ENCODE measurements around the gene TSN. TPM values are rescaled to one million over a fixed set of nuclear protein-coding genes. Genes with fewer than 3 reads are reported as not detected.
"Not testable (repeated sequence)": the region's sequence is repeated elsewhere in the genome, so short reads cannot be mapped to it uniquely, and the experiment has no call there.

TSN gene
- polyA plus RNA-seq, 1 donor from 2014 or later = 65.8 TPM

- Mint-ChIP-seq H3K36me3 (no peaks in the 10 kb centered on the region), H3K27me3 (peaks cover 4% of the 10 kb centered on the region), H3K9me3 (peaks cover 5 to 16% (median 13%) of the 10 kb centered on the region in 3 donors), H3K4me1 (peaks cover 4 to 5% (median 5%) of the 10 kb centered on the region in 3 donors), H3K4me3 (no peak overlapping the region), H3K27ac (no peak overlapping the region)
Measured at GRCh38 chr2:121804340-121804739, 48.9 kb downstream of the TSN start.

- Mint-ChIP-seq H3K36me3 (no peaks in the 10 kb centered on the region), H3K4me1 (peaks cover 4 to 5% (median 5%) of the 10 kb centered on the region in 3 donors), H3K4me3 (no peak overlapping the region), H3K27ac (no peak overlapping the region), H3K27me3 (peaks cover 4% of the 10 kb centered on the region), H3K9me3 (peaks cover 3 to 15% (median 13%) of the 10 kb centered on the region in 3 donors)
Measured at GRCh38 chr2:121804997-121805765, 49.7 kb downstream of the TSN start.

GRCh38 chr2:121805766-121806143 is 50.3 kb downstream of the TSN start:
- H3K9me3 Mint-ChIP-seq = peaks cover 3 to 13% (median 12%) of the 10 kb centered on the region in 3 donors
- peak overlapping the region in 1 of 3 donors; percentile 28 for H3K27ac Mint-ChIP-seq
- H3K27me3 Mint-ChIP-seq = peaks cover 4% of the 10 kb centered on the region
- H3K4me3 Mint-ChIP-seq = no peak overlapping the region
- peaks cover 5% of the 10 kb centered on the region in 3 donors for H3K4me1 Mint-ChIP-seq
- H3K36me3 Mint-ChIP-seq = no peaks in the 10 kb centered on the region

- H3K27ac Mint-ChIP-seq, H3K36me3 Mint-ChIP-seq, H3K4me3 Mint-ChIP-seq, H3K27me3 Mint-ChIP-seq, H3K9me3 Mint-ChIP-seq, H3K4me1 Mint-ChIP-seq: not testable (repeated sequence)
Measured at GRCh38 chr2:121807771-121808170, 52.3 kb downstream of the TSN start.

- Mint-ChIP-seq H3K4me1 (peaks cover 0 to 4% (median 3%) of the 10 kb centered on the region in 3 donors), H3K27ac (no peak overlapping the region), H3K27me3 (peaks cover 2% of the 10 kb centered on the region), H3K36me3 (no peaks in the 10 kb centered on the region), H3K9me3 (peaks cover 0 to 4% (median 0%) of the 10 kb centered on the region in 3 donors), H3K4me3 (no peak overlapping the region)
Measured at GRCh38 chr2:121809607-121810006, 54.2 kb downstream of the TSN start.

- Mint-ChIP-seq H3K4me3 (peak overlapping the region in 1 of 4 donors; percentile 4), H3K9me3 (peaks cover 0 to 2% (median 0%) of the 10 kb centered on the region in 3 donors), H3K4me1 (peaks cover 0 to 3% (median 2%) of the 10 kb centered on the region in 3 donors), H3K27me3 (no peaks in the 10 kb centered on the region), H3K27ac (no peak overlapping the region), H3K36me3 (no peaks in the 10 kb centered on the region)
Measured at GRCh38 chr2:121810959-121811853, 55.8 kb downstream of the TSN start.

- H3K27me3 Mint-ChIP-seq, H3K9me3 Mint-ChIP-seq, H3K4me1 Mint-ChIP-seq, H3K27ac Mint-ChIP-seq, H3K4me3 Mint-ChIP-seq, H3K36me3 Mint-ChIP-seq: not testable (repeated sequence)
Measured at GRCh38 chr2:121813083-121813482, 57.6 kb downstream of the TSN start.

GRCh38 chr2:121815216-121815615 is 59.8 kb downstream of the TSN start:
- H3K36me3 Mint-ChIP-seq = no peaks in the 10 kb centered on the region
- H3K27me3 Mint-ChIP-seq = peaks cover 6% of the 10 kb centered on the region
- peaks cover 0 to 10% (median 3%) of the 10 kb centered on the region in 3 donors for H3K4me1 Mint-ChIP-seq
- H3K4me3 Mint-ChIP-seq = peak overlapping the region in 1 of 4 donors; percentile 17
- no peak overlapping the region for H3K27ac Mint-ChIP-seq
- H3K9me3 Mint-ChIP-seq = no peaks in the 10 kb centered on the region

- Mint-ChIP-seq H3K4me3 (no peak overlapping the region), H3K27me3 (peaks cover 9% of the 10 kb centered on the region), H3K27ac (no peak overlapping the region), H3K36me3 (no peaks in the 10 kb centered on the region), H3K4me1 (peaks cover 0 to 8% (median 0%) of the 10 kb centered on the region in 3 donors), H3K9me3 (no peaks in the 10 kb centered on the region)
Measured at GRCh38 chr2:121816797-121817196, 61.3 kb downstream of the TSN start.

GRCh38 chr2:121817304-121817703 is 61.9 kb downstream of the TSN start:
- not testable (repeated sequence) for H3K4me3 Mint-ChIP-seq, H3K27ac Mint-ChIP-seq

More at GRCh38 chr2:121817304-121817703, 61.9 kb downstream of the TSN start:
- not testable (repeated sequence) for H3K9me3 Mint-ChIP-seq, H3K4me1 Mint-ChIP-seq, H3K27me3 Mint-ChIP-seq, H3K36me3 Mint-ChIP-seq

Other genes starting within 250 kb of the TSN start
- gene RNU4ATAC, start 224.8 kb upstream of the TSN start, polyA plus RNA-seq = not detected
- 16.0 TPM for gene CLASP1, start 106.2 kb upstream of the TSN start, polyA plus RNA-seq
- 72.4 TPM for gene NIFK, start 18.8 kb upstream of the TSN start, polyA plus RNA-seq

Measured in IgD-negative memory B cell (primary cell).